ENCODE results near the gene MAML2.

GRCh38 chr11:96223083-96223482 lies 119.9 kb downstream of the MAML2 start:
- TF ChIP-seq CTCF (IDR thresholded peaks at IDR 0.05 in 8 of 11, conservative IDR thresholded peaks at IDR 0.05 in 3 of 11) (no peak), POLR2A (IDR thresholded peaks at IDR 0.05) (no peak)

All from spleen (tissue), 7 donors.